ENCODE measurements around the gene CBLC.

- no peak for TF ChIP-seq REST (tag by site-specific recombination; IDR thresholded peaks at IDR 0.05)
- TF ChIP-seq TCF7L2 (IDR thresholded peaks at IDR 0.05; ENCODE audit: borderline replicate concordance, low read depth, low read length) = no peak
- TF ChIP-seq KLF9 (tag by site-specific recombination; IDR thresholded peaks at IDR 0.05; ENCODE audit: low read depth) = no peak
- no peak for TF ChIP-seq CTCF (tag by site-specific recombination; IDR thresholded peaks at IDR 0.05)
- TF ChIP-seq BCL11A (tag by site-specific recombination; IDR thresholded peaks at IDR 0.05; ENCODE audit: low read depth) = no peak
- TF ChIP-seq PRDM1 (tag by site-specific recombination; IDR thresholded peaks at IDR 0.05) = no peak
- TF ChIP-seq ZNF37A (tag by site-specific recombination; IDR thresholded peaks at IDR 0.05) = no peak
- TF ChIP-seq, protein P1, sequence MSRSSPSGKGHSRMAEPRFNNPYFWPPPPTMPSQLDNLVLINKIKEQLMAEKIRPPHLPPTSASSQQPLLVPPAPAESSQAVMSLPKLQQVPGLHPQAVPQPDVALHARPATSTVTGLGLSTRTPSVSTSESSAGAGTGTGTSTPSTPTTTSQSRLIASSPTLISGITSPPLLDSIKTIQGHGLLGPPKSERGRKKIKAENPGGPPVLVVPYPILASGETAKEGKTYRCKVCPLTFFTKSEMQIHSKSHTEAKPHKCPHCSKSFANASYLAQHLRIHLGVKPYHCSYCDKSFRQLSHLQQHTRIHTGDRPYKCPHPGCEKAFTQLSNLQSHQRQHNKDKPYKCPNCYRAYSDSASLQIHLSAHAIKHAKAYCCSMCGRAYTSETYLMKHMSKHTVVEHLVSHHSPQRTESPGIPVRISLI (tag by site-specific recombination; IDR thresholded peaks at IDR 0.05) = no peak
- no peak for TF ChIP-seq KLF7 (tag by site-specific recombination; IDR thresholded peaks at IDR 0.05; ENCODE audit: borderline replicate concordance)
- no peak for TF ChIP-seq ZNF146 (tag by site-specific recombination; IDR thresholded peaks at IDR 0.05)
- TF ChIP-seq ZNF274 (IDR thresholded peaks at IDR 0.05; ENCODE audit: low read length) = no peak
- no peak for TF ChIP-seq ZNF274 (tag by site-specific recombination; IDR thresholded peaks at IDR 0.05; ENCODE audit: borderline replicate concordance)
- TF ChIP-seq RBAK (tag by site-specific recombination; IDR thresholded peaks at IDR 0.05) = no peak
- TF ChIP-seq ZNF514 (tag by site-specific recombination; IDR thresholded peaks at IDR 0.05) = no peak
Observed at GRCh38 chr19:44839276-44839675, 61.6 kb downstream of the CBLC start.
